GM10266 (cell line): Measurements from ENCODE around the gene IGF2BP2.
"Not testable (repeated sequence)": the region's sequence is repeated elsewhere in the genome, so short reads cannot be mapped to it uniquely, and the experiment has no call there.

ENCODE experiments used
- DNase-seq: peaks from one replicate; pipeline ENCODE4 v3.0.0; 2012; ENCODE audit errors: extremely low spot score
- TF ChIP-seq, protein P1 (sequence below): IDR thresholded peaks from 2 replicates; pipeline ENCODE4 v1.5.1; 2012; ENCODE audit warnings: mild to moderate bottlenecking, low read depth; ENCODE audit not compliant: control insufficient read depth, insufficient read depth; ENCODE audit errors: missing control alignments

Gene IGF2BP2

DNA sequence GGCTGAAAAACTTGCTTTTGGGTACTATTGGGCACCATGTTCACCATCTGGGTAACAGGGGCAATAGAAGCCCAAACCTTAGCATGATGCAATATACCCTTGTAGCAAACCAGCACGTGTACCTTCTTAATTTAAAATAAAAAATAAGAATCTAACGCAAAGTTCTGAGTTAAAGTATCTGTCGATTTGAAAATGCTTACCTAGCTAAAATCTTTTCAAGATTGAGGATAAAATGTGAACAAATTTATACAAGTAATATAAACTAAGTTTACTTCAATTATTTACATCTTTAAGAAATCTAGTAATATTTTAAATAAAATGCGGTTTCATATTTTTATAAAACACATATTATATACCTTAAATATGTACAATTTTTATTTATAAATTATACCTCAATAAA, 38.1 kb upstream of the IGF2BP2 start:
- no peak for DNase-seq
- TF ChIP-seq, protein P1, sequence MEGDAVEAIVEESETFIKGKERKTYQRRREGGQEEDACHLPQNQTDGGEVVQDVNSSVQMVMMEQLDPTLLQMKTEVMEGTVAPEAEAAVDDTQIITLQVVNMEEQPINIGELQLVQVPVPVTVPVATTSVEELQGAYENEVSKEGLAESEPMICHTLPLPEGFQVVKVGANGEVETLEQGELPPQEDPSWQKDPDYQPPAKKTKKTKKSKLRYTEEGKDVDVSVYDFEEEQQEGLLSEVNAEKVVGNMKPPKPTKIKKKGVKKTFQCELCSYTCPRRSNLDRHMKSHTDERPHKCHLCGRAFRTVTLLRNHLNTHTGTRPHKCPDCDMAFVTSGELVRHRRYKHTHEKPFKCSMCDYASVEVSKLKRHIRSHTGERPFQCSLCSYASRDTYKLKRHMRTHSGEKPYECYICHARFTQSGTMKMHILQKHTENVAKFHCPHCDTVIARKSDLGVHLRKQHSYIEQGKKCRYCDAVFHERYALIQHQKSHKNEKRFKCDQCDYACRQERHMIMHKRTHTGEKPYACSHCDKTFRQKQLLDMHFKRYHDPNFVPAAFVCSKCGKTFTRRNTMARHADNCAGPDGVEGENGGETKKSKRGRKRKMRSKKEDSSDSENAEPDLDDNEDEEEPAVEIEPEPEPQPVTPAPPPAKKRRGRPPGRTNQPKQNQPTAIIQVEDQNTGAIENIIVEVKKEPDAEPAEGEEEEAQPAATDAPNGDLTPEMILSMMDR: no peak

DNA sequence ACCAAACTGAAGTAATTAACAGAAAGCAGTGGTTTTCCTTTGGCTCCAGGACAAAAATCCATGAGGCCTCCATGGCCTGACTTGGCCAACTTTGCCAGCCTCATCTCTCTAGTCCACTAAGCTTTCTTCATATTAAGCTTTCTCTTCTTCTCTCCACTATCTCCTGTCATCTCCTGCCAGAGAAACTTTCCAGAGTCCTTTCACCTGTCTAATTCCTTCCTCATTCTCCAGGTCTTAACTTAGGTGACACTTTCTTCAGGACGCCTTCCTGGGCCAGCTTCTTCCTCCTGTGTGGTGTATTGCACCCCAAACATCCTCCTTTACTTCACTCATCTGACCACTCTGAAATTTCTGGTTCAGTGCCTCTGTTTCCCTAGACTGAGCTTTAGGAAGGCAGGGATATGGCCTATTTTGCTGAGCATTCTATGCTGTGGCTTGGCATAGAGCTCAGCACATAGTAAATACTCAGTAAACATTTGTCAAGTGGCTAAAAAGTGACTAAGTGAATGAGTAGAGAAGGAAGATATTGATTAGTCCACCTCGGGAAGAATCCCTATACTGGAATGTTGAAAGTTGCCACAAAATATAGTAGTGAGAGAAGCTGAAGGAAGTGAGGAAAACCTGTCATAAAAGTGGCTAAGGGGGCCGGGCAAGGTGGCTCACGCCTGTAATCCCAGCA, 34.6 kb upstream of the IGF2BP2 start:
- TF ChIP-seq, protein P1: no peak
- no peak for DNase-seq

DNA sequence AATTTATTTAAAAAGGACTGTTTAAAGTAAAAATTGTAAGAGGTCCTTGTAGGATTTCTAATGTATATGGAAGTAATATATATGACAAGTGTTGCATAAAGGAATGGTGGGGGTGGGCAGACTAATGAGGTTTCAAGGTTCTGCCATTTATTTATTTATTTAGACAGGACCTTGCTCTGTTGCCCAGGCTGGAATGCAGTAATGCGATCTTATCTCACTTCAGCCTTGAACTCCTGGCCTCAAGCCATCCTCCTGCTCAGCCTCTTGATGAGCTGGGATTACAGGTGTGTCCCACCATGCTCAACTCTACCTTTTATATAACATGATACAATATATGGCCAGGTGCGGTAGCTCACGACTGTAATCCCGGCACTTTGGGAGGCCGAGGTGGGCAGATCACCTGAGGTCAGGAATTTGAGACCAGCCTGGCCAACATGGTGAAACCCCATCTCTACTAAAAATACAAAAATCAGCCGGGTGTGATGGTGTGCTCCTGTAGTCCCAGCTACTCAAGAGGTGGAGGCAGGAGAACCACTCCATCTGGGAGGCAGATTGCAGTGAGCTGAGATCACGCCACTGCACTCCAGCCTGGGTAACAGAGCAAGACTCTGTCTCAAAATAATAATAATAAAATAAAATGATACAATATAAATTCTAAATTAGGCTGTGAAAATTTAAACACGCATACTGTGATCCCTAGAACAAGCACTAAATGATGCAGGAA, 33.8 kb upstream of the IGF2BP2 start:
- TF ChIP-seq, protein P1: no peak
- no peak for DNase-seq

DNA sequence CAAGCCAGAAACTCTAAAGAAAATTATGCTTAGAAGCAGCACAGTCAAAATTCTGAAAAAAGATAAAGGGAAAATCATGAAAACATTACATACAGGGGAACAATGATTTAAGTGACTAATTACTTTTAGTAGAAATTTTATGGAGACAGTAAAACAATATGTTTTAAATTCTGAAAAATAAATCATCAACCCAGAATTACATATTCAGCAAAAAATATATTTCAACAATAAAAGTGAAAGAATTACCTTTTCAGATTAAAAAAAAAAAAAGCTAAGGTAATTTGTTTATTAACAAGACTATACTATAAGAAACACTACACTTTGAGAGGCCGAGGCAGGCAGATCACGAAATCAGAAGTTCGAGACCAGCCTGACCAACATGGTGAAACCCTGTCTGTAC, 32.4 kb upstream of the IGF2BP2 start:
- DNase-seq: no peak
- TF ChIP-seq, protein P1: no peak

DNA sequence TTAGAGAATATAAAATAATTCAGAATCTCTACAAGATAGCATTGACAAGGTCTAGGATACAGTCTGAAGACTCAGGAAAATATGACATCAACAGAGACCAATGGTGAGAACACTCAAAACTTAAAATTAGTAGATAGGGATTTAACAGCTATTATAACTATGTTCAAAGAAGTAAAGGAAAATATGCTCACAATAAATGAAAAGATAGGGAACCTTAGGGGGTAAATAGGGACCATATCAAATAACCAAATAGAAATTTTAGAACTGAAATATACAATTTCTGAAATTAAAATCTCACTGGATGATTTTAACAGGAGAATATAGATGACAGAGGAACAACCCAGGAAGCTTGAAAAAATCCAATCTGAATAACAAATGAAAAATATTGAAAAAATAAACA, 31.8 kb upstream of the IGF2BP2 start:
- no peak for DNase-seq
- TF ChIP-seq, protein P1: no peak

DNA sequence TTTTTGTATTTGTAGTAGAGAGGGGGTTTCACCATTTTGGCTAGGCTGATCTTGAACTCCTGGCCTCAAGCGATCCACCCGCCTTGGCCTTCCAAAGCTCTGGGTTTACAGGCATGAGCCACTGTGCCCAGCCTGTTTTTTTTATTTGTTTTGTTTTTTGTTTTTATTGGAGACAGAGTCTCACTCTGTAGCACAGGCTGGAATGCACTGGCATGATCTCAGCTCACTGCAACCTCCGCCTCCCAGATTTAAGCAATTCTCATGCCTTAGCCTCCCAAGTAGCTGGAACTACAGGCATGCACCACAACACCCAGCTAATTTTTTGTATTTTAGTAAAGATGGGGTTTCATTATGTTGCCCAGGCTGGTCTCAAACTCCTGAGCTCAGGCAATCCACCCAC, 28.9 kb upstream of the IGF2BP2 start:
- not testable (repeated sequence) for DNase-seq

DNA sequence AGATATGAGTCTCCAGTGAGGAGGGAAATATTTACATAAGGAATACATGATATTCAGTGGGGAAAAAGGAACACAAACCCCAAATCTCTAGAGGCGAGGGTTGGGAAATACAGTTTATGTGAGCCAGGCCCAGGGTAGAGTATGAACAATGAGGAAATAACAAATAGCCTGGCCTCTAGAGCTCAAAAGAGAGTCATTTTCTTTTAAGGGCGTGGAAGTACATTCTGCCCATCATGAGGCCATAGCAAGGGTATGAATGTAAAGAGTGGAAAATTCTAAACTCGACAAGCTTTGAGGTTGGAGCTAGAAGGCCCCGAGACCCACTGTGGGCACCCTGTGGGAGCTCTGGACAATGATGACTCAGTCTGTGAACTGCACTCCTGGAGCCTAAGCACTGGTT, 27.8 kb upstream of the IGF2BP2 start:
- TF ChIP-seq, protein P1: no peak
- DNase-seq: no peak

DNA sequence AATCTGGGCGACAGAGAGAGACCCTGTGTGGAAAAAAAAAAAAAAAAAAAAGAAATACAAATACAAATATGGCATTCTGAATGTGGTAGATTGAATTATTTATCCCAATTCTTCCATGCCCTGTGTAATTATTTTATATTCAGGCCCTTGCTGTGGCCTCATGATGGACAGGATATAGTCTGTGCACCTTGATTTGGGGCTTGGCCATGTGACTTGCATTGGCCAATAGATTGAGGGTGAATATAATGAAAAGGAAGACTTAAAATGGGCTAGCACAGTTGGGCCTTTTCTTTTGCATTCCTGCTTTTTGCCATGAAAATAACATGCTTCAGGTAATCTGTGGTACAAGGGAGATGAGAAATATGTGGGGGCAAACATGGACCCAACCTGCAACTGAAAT, 27.1 kb upstream of the IGF2BP2 start:
- TF ChIP-seq, protein P1: no peak

More for the DNA sequence above, 27.1 kb upstream of the IGF2BP2 start:
- DNase-seq: no peak
